ENCODE results near the gene FBXO7.
A peak's percentile ranks its signal among the peaks of the same experiment; 100 is the strongest.
"Not testable (repeated sequence)": the region's sequence is repeated elsewhere in the genome, so short reads cannot be mapped to it uniquely, and the experiment has no call there.

FBXO7 gene

GRCh38 chr22:32474635-32475467 is at the start of gene FBXO7:
Gene FBXO7, plus strand, starts transcription at chr22:32474811. Its CDS starts 192 bp downstream, at chr22:32475003.
- peak; percentile 91 for DNase-seq (ENCODE audit: low spot score)

GRCh38 chr22:32426881-32427280 is 47.7 kb upstream of the FBXO7 start:
- no peak for DNase-seq (ENCODE audit: low spot score)

GRCh38 chr22:32430352-32430751 is 44.3 kb upstream of the FBXO7 start:
- no peak for DNase-seq (ENCODE audit: low spot score)

GRCh38 chr22:32444068-32444467 is 30.5 kb upstream of the FBXO7 start:
- DNase-seq (ENCODE audit: low spot score) = peak; percentile 30

GRCh38 chr22:32446321-32446720 is 28.3 kb upstream of the FBXO7 start:
- peak; percentile 48 for DNase-seq (ENCODE audit: low spot score)

- no peak for DNase-seq (ENCODE audit: low spot score)
Measured at GRCh38 chr22:32448980-32449379, 25.6 kb upstream of the FBXO7 start.

GRCh38 chr22:32457031-32457430 is 17.6 kb upstream of the FBXO7 start:
- DNase-seq (ENCODE audit: low spot score) = no peak

GRCh38 chr22:32462452-32462851 is 12.2 kb upstream of the FBXO7 start:
- no peak for DNase-seq (ENCODE audit: low spot score)

GRCh38 chr22:32465661-32466060 is 8.9 kb upstream of the FBXO7 start:
- no peak for DNase-seq (ENCODE audit: low spot score)

- no peak for DNase-seq (ENCODE audit: low spot score)
Measured at GRCh38 chr22:32466496-32466895, 8.1 kb upstream of the FBXO7 start.

- DNase-seq (ENCODE audit: low spot score) = peak; percentile 66
Measured at GRCh38 chr22:32469799-32470212, 4.8 kb upstream of the FBXO7 start.

- peak; percentile 78 for DNase-seq (ENCODE audit: low spot score)
Measured at GRCh38 chr22:32473388-32473952, 1.1 kb upstream of the FBXO7 start.

GRCh38 chr22:32475468-32476010 is 928 bp downstream of the FBXO7 start:
- peak; percentile 70 for DNase-seq (ENCODE audit: low spot score)

- no peak for DNase-seq (ENCODE audit: low spot score)
Measured at GRCh38 chr22:32476281-32477195, 1.9 kb downstream of the FBXO7 start.

GRCh38 chr22:32477596-32477995 is 3.0 kb downstream of the FBXO7 start:
- DNase-seq (ENCODE audit: low spot score) = no peak

GRCh38 chr22:32478552-32478951 is 3.9 kb downstream of the FBXO7 start:
- DNase-seq (ENCODE audit: low spot score) = not testable (repeated sequence)

GRCh38 chr22:32478994-32479393 is 4.4 kb downstream of the FBXO7 start:
- peak; percentile 30 for DNase-seq (ENCODE audit: low spot score)

GRCh38 chr22:32480238-32480637 is 5.6 kb downstream of the FBXO7 start:
- DNase-seq (ENCODE audit: low spot score) = no peak

GRCh38 chr22:32482708-32483107 is 8.1 kb downstream of the FBXO7 start:
- DNase-seq (ENCODE audit: low spot score) = no peak

GRCh38 chr22:32486656-32487390 is 12.2 kb downstream of the FBXO7 start:
- DNase-seq (ENCODE audit: low spot score) = no peak

GRCh38 chr22:32487461-32487860 is 12.8 kb downstream of the FBXO7 start:
- no peak for DNase-seq (ENCODE audit: low spot score)

GRCh38 chr22:32489377-32489776 is 14.8 kb downstream of the FBXO7 start:
- DNase-seq (ENCODE audit: low spot score) = no peak
